IMR-90 (cell line): ENCODE results near the gene ZC2HC1B. TPM values are rescaled to one million over a fixed set of nuclear protein-coding genes. Genes with fewer than 3 reads are reported as not detected.

ENCODE experiments used
- ATAC-seq: fragments of 200-7000 bp; cut with Tn5 transposase; 2 replicates; pipeline ENCODE4 v1.9.1; 2020; ENCODE audit warnings: low read depth, mild to moderate bottlenecking, moderate library complexity
- BruUV-seq: library from RNA; stranded (reverse); fragments of 400-500 nt; replicated peaks from 2 replicates; lab custom pipeline; 2021; lab: Mats Ljungman, UMichigan
- CTCF ChIA-PET: fragments of 300-600 bp; formaldehyde crosslinking; extraction: SDS; loops from one replicate; lab custom pipeline; 2021; ENCODE audit warnings: antibody characterized with exemption; lab: Yijun Ruan, JAX
- POLR2A ChIA-PET: fragments of 300-600 bp; sonication (Branson Sonifier 250); formaldehyde crosslinking; loops from one replicate; lab custom pipeline; 2022; ENCODE audit warnings: antibody characterized with exemption; ENCODE audit not compliant: unreplicated experiment; lab: Charles Lee
- DNase-seq: peaks from one replicate; pipeline ENCODE4 v3.0.0; 2013
- H2AFZ ChIP-seq: replicated peaks from 2 replicates; pipeline ENCODE3; 2013; ENCODE audit warnings: low read length, mild to moderate bottlenecking; ENCODE audit not compliant: poor library complexity
- H2AK5ac ChIP-seq: 2 replicates; pipeline ENCODE4 v1.6.1; 2013; ENCODE audit warnings: low read depth, low read length, inconsistent platforms
- H2AK9ac ChIP-seq: replicated peaks from 2 replicates; pipeline ENCODE3; 2013; ENCODE audit warnings: mild to moderate bottlenecking, low read depth, low read length, moderate library complexity; ENCODE audit not compliant: poor library complexity
- H2BK120ac ChIP-seq: 2 replicates; pipeline ENCODE4 v1.6.1; 2013; ENCODE audit warnings: low read depth, low read length, inconsistent platforms
- H2BK15ac ChIP-seq: 3 replicates; pipeline ENCODE4 v1.6.1; 2013; ENCODE audit warnings: low read depth, low read length, inconsistent platforms
- H2BK20ac ChIP-seq: 2 replicates; pipeline ENCODE4 v1.6.1; 2013; ENCODE audit warnings: low read depth, mild to moderate bottlenecking, inconsistent platforms, low read length, moderate library complexity
- H2BK5ac ChIP-seq: 2 replicates; pipeline ENCODE4 v1.6.1; 2013; ENCODE audit warnings: mild to moderate bottlenecking, low read depth, low read length, inconsistent platforms; ENCODE audit not compliant: poor library complexity, severe bottlenecking
- H3K14ac ChIP-seq: replicated peaks from 2 replicates; pipeline ENCODE4 v1.6.1; 2013; ENCODE audit warnings: low read depth, low read length, inconsistent platforms
- H3K18ac ChIP-seq: 2 replicates; pipeline ENCODE4 v1.6.1; 2013; ENCODE audit warnings: low read depth, low read length, control low read depth
- H3K23ac ChIP-seq: 2 replicates; pipeline ENCODE4 v1.6.1; 2013; ENCODE audit warnings: low read depth, low read length, inconsistent platforms
- H3K27ac ChIP-seq: 2 replicates; pipeline ENCODE4 v1.5.1; 2013; ENCODE audit warnings: mild to moderate bottlenecking, control low read depth, low read length; ENCODE audit not compliant: insufficient read depth
- H3K27me3 ChIP-seq: 2 replicates; pipeline ENCODE4 v1.6.1; 2013; ENCODE audit warnings: low read length; ENCODE audit not compliant: control insufficient read depth, insufficient read depth
- H3K36me3 ChIP-seq: 2 replicates; pipeline ENCODE4 v1.6.1; 2013; ENCODE audit warnings: low read length, mixed read lengths; ENCODE audit not compliant: control insufficient read depth, insufficient read depth
- H3K4ac ChIP-seq: 2 replicates; pipeline ENCODE4 v1.6.1; 2013; ENCODE audit warnings: low read depth, low read length, inconsistent platforms
- H3K4me1 ChIP-seq: 2 replicates; pipeline ENCODE4 v1.6.1; 2013; ENCODE audit warnings: low read length, mixed read lengths; ENCODE audit not compliant: control insufficient read depth, insufficient read depth
- H3K4me2 ChIP-seq: 2 replicates; pipeline ENCODE4 v1.6.1; 2013; ENCODE audit warnings: low read depth, mild to moderate bottlenecking, control low read depth, low read length, moderate library complexity
- H3K4me3 ChIP-seq: 2 replicates; pipeline ENCODE4 v1.5.1; 2013; ENCODE audit warnings: low read depth, mild to moderate bottlenecking, control low read depth, low read length, moderate library complexity; ENCODE audit not compliant: insufficient read depth
- H3K56ac ChIP-seq: 2 replicates; pipeline ENCODE4 v1.6.1; 2013; ENCODE audit warnings: low read length, inconsistent platforms; ENCODE audit not compliant: insufficient read depth; ENCODE audit errors: extremely low read depth
- H3K79me1 ChIP-seq, 2 experiments: 2 replicates each; pipeline ENCODE4 v1.6.1; 2013; ENCODE audit warnings: low read length in 2 of 2, inconsistent platforms in 1 of 2, low read depth in 1 of 2
- H3K9ac ChIP-seq: 2 replicates; pipeline ENCODE4 v1.6.1; 2013; ENCODE audit warnings: low read depth, low read length, control low read depth
- H3K9me1 ChIP-seq: 2 replicates; pipeline ENCODE4 v1.6.1; 2013; ENCODE audit warnings: low read length, inconsistent platforms; ENCODE audit not compliant: insufficient read depth
- H3K9me3 ChIP-seq: 2 replicates; pipeline ENCODE4 v1.6.1; 2013; ENCODE audit warnings: low read length; ENCODE audit not compliant: control insufficient read depth, insufficient read depth
- H4K20me1 ChIP-seq: 2 replicates; pipeline ENCODE4 v1.6.1; 2013; ENCODE audit warnings: low read length, inconsistent platforms; ENCODE audit not compliant: insufficient read depth
- H4K5ac ChIP-seq: 2 replicates; pipeline ENCODE4 v1.6.1; 2013; ENCODE audit warnings: mild to moderate bottlenecking, low read depth, low read length, control low read depth
- H4K8ac ChIP-seq, 2 experiments: 2 replicates each; pipeline ENCODE4 v1.6.1; 2013; ENCODE audit warnings: low read depth in 2 of 2, low read length in 2 of 2, control low read depth in 1 of 2, inconsistent platforms in 1 of 2
- H4K91ac ChIP-seq: 2 replicates; pipeline ENCODE4 v1.6.1; 2013; ENCODE audit warnings: low read depth, low read length, inconsistent platforms; ENCODE audit not compliant: insufficient read depth
- BHLHE40 ChIP-seq: fragments of 150-350 bp; IDR thresholded peaks from 2 replicates; pipeline ENCODE4 v1.6.1; 2016; ENCODE audit warnings: mild to moderate bottlenecking, low read depth, low read length
- CEBPB ChIP-seq: IDR thresholded peaks from 2 replicates; pipeline ENCODE4 v1.6.1; 2012; ENCODE audit warnings: low read depth, low read length, improper control_type of control experiment
- CHD1 ChIP-seq: IDR thresholded peaks from 2 replicates; pipeline ENCODE4 v1.6.1; 2012; ENCODE audit warnings: low read depth, low read length, improper control_type of control experiment
- ELK1 ChIP-seq: fragments of 150-350 bp; IDR thresholded peaks from 2 replicates; pipeline ENCODE4 v1.6.1; 2016; ENCODE audit warnings: low read depth, mild to moderate bottlenecking, low read length, moderate library complexity, borderline replicate concordance
- FOS ChIP-seq: fragments of 150-350 bp; IDR thresholded peaks from 2 replicates; pipeline ENCODE4 v1.6.1; 2016; ENCODE audit warnings: low read depth, low read length
- MAFK ChIP-seq: IDR thresholded peaks from 2 replicates; pipeline ENCODE4 v1.6.1; 2012; ENCODE audit warnings: low read depth, low read length, improper control_type of control experiment
- MAZ ChIP-seq: IDR thresholded peaks from 2 replicates; pipeline ENCODE4 v1.6.1; 2012; ENCODE audit warnings: low read depth, mild to moderate bottlenecking, low read length, improper control_type of control experiment, moderate library complexity, borderline replicate concordance
- MXI1 ChIP-seq: IDR thresholded peaks from 2 replicates; pipeline ENCODE4 v1.6.1; 2012; ENCODE audit warnings: low read depth, mild to moderate bottlenecking, low read length, moderate library complexity, borderline replicate concordance
- NFE2L2 ChIP-seq: fragments of 150-350 bp; IDR thresholded peaks from 2 replicates; pipeline ENCODE4 v1.6.1; 2016; ENCODE audit warnings: low read depth, mild to moderate bottlenecking, low read length
- POLR2A ChIP-seq: IDR thresholded peaks from 2 replicates; pipeline ENCODE4 v1.6.1; 2012; ENCODE audit warnings: mild to moderate bottlenecking, low read depth, low read length
- RAD21 ChIP-seq: IDR thresholded peaks from 2 replicates; pipeline ENCODE4 v1.6.1; 2012; ENCODE audit warnings: low read length, improper control_type of control experiment
- RCOR1 ChIP-seq: IDR thresholded peaks from 2 replicates; pipeline ENCODE4 v1.6.1; 2012; ENCODE audit warnings: mild to moderate bottlenecking, low read length, improper control_type of control experiment; ENCODE audit not compliant: insufficient replicate concordance
- SMC3 ChIP-seq: fragments of 150-350 bp; IDR thresholded peaks from 2 replicates; pipeline ENCODE4 v1.6.1; 2016; ENCODE audit warnings: low read depth, mild to moderate bottlenecking, antibody characterized with exemption, low read length, moderate library complexity
- WGBS, 2 experiments: methylation state at CpG; one replicate each; pipeline versions ENCODE4 v1.1.5 to v1.1.7; 2013; ENCODE audit warnings: missing lambda C conversion rate in 2 of 2; ENCODE audit not compliant: insufficient read length in 1 of 2; ENCODE audit errors: extremely low coverage in 2 of 2; 5-methylcytosine and 5-hydroxymethylcytosine counted together
- dilution Hi-C: fragments of 300-500 bp; cut with HindIII; formaldehyde crosslinking; loops from one replicate; pipeline ENCODE4 v1.14.3; 2018; ENCODE audit warnings: low sequenced_read_pairs; ENCODE audit not compliant: unreplicated experiment
- in situ Hi-C: fragments of 300-500 bp; cut with MboI; formaldehyde crosslinking; loops from 3 replicates; pipeline ENCODE4 v1.14.3; 2019; ENCODE audit warnings: low sequenced_read_pairs, inconsistent platforms, mixed read lengths
- intact Hi-C: fragments of 100-400 bp; cut with micrococcal nuclease; formaldehyde crosslinking; loops from 2 replicates; pipeline ENCODE4 v1.10.0; 2022
- polyA plus RNA-seq, 3 experiments: library from polyadenylated mRNA; depleted of rRNA; stranded (reverse); fragments of >200 nt; gene quantifications; 2 replicates each; pipeline ENCODE4 v1.2.3, GENCODE V29; 2012; ENCODE audit warnings: low replicate concordance in 1 of 3
- total RNA-seq: library from RNA; depleted of rRNA; stranded (reverse); fragments of >200 nt; gene quantifications from 2 replicates; pipeline ENCODE4 v1.2.3, GENCODE V29; 2012
- TF ChIP-seq, protein P1 (sequence below): fragments of 150-350 bp; IDR thresholded peaks from 2 replicates; pipeline ENCODE4 v1.6.1; 2017; ENCODE audit warnings: mild to moderate bottlenecking, antibody characterized with exemption, low read length, low read depth
- TF ChIP-seq, protein P2 (sequence below): conservative IDR thresholded peaks from 2 replicates; pipeline ENCODE4 v1.5.1; 2012; ENCODE audit warnings: mild to moderate bottlenecking, low read depth, low read length, improper control_type of control experiment

The ZC2HC1B gene
- total and polyA plus RNA-seq, 2 of the 4 experiments (the other 2 are of a cell fraction) = not detected

GRCh38 chr6:143936778-143937667 lies 72.7 kb downstream of the ZC2HC1B start:
- Histone ChIP-seq H3K14ac (no peak overlapping the region), H4K20me1 (no peaks in the 10 kb centered on the region), H2BK120ac (no peak overlapping the region), H2AK9ac (no peak overlapping the region), H2BK15ac (no peak overlapping the region), H3K27me3 (peaks cover 4% of the 10 kb centered on the region), H3K23ac (no peak overlapping the region), H3K9ac (no peak overlapping the region), H4K91ac (no peak overlapping the region), H3K9me1 (no peaks in the 10 kb centered on the region), H3K56ac (no peak overlapping the region), H3K4me2 (no peak overlapping the region), H2BK20ac (no peak overlapping the region), H4K8ac (no peak overlapping the region), H3K18ac (no peak overlapping the region), H4K5ac (no peak overlapping the region), H2AK5ac (no peak overlapping the region), H2AFZ (no peak overlapping the region), H3K4me3 (no peak overlapping the region), H3K27ac (no peak overlapping the region), H3K4me1 (no peaks in the 10 kb centered on the region), H3K4ac (no peak overlapping the region), H3K9me3 (no peaks in the 10 kb centered on the region), H2BK5ac (no peak overlapping the region), H3K36me3 (peaks cover 2% of the 10 kb centered on the region; the same call in 1 of the 2 replicates), H3K79me1 (no peaks in the 10 kb centered on the region)
- 78% methylated on average over 2 of the region's 5 CpGs; no CpG with 5 or more reads in 1 of the 2 experiments for WGBS, 2 experiments
- BruUV-seq = no TSS peak
- intact Hi-C loops (no loop called here), dilution Hi-C loops (no loop called here), in situ Hi-C loops (no loop called here)
- DNase-seq (no peak), ATAC-seq (no peak)
- TF ChIP-seq, protein P1, sequence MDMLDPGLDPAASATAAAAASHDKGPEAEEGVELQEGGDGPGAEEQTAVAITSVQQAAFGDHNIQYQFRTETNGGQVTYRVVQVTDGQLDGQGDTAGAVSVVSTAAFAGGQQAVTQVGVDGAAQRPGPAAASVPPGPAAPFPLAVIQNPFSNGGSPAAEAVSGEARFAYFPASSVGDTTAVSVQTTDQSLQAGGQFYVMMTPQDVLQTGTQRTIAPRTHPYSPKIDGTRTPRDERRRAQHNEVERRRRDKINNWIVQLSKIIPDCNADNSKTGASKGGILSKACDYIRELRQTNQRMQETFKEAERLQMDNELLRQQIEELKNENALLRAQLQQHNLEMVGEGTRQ = no peak
- TF ChIP-seq MXI1 = no peak
- no peak for TF ChIP-seq RCOR1
- no peak for TF ChIP-seq MAZ
- TF ChIP-seq POLR2A = no peak
- TF ChIP-seq RAD21 = no peak
- TF ChIP-seq CHD1 = no peak
- TF ChIP-seq SMC3 = no peak
- TF ChIP-seq FOS = no peak
- TF ChIP-seq CEBPB = no peak
- no peak for TF ChIP-seq NFE2L2
- TF ChIP-seq ELK1 = no peak
- TF ChIP-seq, protein P2, sequence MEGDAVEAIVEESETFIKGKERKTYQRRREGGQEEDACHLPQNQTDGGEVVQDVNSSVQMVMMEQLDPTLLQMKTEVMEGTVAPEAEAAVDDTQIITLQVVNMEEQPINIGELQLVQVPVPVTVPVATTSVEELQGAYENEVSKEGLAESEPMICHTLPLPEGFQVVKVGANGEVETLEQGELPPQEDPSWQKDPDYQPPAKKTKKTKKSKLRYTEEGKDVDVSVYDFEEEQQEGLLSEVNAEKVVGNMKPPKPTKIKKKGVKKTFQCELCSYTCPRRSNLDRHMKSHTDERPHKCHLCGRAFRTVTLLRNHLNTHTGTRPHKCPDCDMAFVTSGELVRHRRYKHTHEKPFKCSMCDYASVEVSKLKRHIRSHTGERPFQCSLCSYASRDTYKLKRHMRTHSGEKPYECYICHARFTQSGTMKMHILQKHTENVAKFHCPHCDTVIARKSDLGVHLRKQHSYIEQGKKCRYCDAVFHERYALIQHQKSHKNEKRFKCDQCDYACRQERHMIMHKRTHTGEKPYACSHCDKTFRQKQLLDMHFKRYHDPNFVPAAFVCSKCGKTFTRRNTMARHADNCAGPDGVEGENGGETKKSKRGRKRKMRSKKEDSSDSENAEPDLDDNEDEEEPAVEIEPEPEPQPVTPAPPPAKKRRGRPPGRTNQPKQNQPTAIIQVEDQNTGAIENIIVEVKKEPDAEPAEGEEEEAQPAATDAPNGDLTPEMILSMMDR = no peak
- no peak for TF ChIP-seq BHLHE40
- no peak for TF ChIP-seq MAFK
- ChIA-PET POLR2A (no interaction called here), CTCF (no interaction called here)
